GM19240 (cell line): ENCODE results near the gene DHX32.

Experiments
- DNase-seq: peaks from one replicate; pipeline ENCODE4 v3.0.0; 2011; ENCODE audit warnings: low spot score; ENCODE audit not compliant: insufficient read length

DHX32 gene

DNA sequence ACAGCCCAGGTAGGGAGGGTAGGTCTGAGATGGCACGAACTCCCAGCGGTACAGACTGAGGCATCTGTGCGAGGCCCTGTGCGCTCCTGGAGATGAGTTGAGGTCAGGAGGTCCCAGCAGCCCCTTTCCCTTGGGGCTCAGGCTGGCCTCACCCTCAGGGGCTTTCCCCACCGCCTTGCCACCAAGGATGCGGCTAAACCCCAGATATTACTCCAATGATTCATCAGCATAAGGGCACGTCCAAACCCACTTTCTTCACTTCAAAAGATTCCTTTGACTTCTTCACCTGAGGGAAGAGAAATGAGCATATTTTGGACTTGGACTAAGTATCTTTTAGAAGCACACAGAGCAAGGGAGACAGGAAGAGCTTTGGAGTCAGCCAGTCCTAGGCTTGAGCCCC, 78.4 kb downstream of the DHX32 start:
- no peak for DNase-seq

DNA sequence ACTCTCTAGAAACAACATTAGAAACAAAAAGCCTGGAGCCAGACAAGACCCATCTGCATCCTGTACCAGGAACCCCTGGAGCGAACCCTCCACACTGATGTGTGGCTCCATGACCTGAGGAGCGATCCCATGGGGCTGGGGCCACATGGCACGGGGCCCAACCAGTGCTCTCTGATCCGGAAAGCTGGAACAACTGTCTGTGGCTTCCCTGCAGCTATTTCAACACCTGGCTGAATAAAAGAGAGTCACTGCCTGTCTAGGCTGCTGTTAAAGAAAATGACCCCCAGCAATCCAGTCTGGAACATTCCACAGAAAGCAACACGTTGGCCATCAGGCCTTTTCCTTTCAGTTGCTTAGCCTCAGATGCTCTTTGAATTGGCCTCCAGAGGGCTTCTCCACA, 79.0 kb downstream of the DHX32 start:
- DNase-seq: no peak

DNA sequence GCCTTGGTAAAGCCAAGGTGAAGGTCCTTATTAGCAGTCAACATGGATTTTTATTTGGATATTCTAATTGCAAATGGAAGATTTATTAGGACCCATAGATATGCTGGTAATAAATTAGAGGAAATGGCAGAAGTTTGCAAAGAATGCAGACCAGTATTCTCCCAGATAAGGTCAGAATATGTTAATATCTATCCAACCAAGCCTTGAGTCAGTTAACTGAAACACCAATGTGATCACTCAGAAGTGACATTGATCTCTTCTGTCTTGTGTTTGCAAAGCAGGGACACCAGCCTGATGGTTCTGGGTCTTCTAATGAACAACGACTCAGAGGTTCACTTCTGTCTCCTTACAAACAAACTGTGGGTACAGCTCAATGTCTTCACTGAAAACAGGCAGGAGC, 79.5 kb downstream of the DHX32 start:
- DNase-seq: no peak

DNA sequence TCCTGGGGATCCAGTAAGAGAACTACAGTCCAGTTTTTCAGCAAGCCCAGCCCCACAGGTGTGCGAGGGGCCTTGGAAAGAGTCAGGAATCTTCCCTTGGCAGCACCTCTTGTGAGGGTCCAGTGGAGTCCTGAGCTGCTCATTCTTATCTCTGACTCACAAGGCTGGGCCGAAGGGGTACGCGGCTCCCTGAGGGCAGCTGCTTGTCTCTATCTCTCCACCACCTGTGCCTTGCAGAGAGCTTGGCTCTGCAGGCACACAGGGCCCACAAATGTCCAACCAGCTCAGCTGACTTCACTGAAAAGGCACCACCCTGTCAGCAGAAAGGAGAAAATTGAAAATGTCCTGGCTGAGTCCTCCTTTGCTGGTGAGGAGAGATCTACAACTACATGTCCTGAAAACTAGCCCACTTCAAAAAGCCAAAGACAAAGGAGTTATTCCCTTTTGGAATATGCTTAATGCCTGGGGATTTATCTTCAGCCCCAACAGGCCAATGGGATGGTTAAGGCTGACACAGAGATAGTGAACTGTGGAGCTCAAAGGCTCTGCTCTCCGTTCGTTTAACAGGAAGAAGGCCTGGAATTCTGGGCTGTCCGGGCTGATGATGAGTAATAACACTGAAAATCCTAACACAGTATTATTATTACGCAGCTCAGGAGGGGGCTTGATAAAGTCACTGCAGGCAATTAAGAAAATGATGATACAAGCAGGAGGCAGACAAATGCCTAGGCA, 81.5 kb downstream of the DHX32 start:
- DNase-seq: no peak

DNA sequence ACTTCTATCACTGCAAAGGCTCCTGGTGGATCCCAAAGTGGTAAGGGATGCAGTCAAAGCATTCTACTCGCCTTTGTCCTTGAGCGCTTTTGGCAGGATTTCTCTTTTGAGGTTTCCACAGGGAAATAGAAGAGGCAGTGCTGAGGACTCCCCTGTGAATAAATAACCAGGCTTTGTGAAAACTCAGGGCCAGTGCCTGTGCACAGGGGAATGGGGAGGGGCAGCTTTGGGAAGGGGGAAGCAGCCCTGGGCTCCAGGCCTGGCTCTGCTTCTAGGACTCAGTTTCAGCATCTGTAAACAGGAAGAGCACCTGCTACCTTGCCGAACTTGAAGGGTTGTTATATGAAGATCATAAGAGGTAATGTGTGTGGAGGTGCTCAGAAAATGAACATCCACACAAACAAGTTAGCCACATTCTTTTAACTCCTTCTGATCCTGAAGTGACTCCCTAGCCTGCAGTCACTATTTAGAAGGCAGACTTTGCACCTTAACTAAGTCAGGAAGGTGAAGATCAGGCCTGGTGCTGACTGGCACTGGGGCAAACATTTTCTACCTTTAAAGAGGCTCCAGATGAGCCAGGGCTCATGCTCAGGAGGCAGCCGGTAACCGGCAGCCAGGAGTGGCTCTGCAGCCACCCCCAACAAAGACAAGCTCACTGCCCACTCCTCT, 83.0 kb downstream of the DHX32 start:
- no peak for DNase-seq

DNA sequence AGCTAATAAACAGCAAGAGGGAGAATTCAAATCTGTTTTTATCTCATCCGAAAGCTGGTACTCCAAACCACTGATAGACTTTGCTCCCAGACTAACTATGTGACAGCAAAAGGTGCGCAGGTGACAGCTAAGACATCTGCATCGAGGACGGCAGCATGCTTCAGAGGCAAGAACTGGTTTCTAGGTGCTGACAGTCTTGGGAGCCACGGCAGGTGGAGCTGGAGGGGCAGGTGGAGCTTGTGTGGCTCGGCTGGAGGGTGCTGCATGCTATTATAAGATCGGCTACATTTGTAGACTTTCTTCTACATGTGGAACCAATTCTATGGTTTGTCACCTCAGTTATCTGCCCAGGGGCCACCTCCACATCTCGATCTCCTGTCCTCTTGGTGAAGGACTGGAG, 83.7 kb downstream of the DHX32 start:
- DNase-seq: no peak

DNA sequence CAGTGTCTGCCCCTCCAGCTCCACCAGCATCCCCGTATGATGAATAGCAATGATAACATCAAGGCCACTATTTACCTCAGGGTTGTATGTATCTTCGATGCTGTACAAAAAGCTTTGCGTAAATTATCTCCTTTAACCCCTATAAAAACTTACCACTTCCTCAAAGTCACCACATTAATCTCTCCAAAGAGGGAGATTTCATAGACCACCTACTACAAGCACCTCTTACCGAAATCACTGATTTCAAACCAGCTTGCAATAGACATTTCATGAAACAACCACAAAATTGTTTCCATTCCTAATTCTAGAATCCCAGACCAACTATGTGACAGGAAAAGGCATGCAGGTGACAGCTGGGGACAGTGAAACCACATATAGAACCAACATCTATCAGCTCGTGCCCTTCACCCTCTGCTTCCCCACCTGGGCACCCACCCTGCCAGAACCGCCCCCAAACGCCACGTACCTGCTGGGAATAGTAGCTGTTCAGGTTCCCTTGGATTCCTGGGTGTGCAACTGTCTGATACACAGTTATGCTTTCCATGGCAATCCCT, 85.4 kb downstream of the DHX32 start:
- DNase-seq: no peak

DNA sequence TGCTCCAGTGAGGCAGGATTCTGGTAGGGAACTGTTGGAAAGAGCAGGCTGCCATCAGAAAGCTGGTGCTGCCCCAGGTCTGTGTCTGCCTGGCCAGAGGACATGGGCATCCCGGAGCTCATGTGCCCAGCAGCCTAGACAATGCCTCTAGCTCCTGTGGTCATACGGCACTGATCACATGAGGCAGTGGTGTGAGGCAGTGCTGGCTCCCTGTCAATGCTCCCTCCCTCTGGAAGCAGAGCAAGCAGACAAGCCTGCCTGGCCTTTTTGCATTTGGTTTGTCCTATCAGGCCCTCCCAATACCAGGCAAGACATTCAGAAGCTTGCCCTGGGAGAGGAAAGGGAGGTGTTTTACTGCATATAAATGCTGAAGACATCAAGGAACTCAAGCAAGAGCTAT, 86.0 kb downstream of the DHX32 start:
- DNase-seq: no peak

DNA sequence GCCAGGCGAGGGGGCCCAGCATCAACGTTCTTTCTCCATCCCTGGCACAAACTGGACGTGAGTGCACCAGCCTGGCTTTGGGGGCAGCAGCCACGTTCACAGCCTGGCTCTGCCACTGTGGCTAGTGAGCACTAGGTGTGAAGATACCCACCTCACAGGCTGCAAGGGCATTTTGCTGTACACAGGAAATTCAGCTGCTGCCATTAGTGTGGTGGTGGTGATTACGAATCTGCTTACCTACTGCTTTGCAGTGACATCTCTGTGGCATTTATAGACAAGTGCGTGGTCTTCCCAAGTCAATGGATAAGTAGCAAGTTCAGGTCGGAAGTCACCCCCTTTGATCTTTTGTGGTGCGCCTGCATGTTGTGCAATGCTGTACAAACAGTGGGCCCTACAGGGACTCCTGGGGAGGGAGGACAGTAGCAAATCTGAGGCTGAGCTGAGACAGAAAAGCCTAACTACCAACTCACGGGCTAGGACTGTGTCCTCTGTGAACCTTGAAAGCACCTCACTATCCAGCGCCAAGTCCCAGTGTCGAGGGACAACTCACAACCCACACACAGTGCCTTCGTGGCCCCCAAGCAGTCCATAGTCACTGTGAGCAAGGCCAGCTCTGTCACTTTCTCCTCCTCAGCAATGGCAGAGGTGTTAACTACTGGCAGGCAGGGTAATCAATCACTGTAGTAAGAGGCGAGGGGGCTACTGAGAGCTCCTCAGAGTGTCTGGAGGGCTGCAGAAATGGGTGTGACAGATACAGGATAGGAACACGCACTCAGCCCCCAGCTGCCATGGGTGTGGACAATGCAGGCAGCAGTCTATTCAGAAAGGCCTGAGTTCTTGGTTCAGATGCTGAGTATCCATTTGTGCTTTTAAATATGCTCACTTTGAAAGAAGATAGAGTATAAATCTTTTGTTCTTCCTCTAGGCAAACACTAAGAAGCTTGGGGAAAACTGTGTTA, 88.5 kb downstream of the DHX32 start:
- DNase-seq: no peak

DNA sequence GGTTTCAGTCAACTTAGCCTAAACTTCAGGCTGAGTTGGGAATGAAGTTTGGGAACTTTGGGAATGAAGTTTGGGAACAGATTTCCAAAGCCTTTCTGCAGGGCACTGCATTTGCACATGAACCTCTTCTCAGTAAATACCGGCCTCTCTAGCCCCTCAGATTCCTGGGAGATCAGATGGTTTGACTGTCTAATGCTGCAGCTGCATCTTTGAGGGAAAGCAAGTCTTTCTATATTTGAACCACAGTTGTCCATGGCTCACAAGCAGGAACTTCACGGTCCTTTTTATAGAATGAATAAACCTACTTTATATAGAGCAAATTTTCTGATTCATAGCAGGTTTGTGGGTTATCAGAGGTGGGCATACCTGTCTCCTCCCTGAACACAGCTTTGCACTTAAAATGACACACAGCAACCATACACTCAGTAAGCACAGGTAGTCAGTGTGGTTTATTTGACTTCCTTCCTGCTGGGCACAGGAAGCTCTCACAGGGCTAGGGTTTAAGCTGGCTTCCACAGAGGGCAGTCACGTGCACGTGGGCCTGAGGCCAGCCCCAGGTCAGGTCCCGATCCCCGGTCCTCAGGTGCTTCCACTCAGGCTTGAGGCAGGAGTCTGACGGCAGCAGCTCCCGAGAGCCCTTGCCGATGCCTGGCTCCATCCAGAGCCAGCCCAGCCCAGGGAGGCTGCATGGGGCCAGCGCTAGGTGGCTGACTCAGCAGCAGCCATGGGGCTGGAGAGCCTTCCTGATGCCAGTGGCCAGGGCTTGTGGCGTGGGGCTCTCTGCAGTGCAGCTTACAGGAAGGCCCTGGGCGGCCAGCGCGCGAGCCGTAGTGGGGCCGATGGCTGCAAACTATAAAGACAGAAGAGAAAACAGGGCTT, 92.7 kb downstream of the DHX32 start:
- no peak for DNase-seq
